Mucosa of stomach (tissue), 1 donor: ENCODE data around the gene MRPS33.
"Not testable (repeated sequence)": the region's sequence is repeated elsewhere in the genome, so short reads cannot be mapped to it uniquely, and the experiment has no call there.

ENCODE experiments used
- H3K27me3 ChIP-seq: one replicate; pipeline ENCODE4 v1.7.0; 2013; ENCODE audit warnings: mild to moderate bottlenecking, low read length; ENCODE audit not compliant: control insufficient read depth, insufficient read depth
- H3K36me3 ChIP-seq: one replicate; pipeline ENCODE4 v1.7.0; 2013; ENCODE audit warnings: low read length; ENCODE audit not compliant: control insufficient read depth, insufficient read depth
- H3K4me1 ChIP-seq: one replicate; pipeline ENCODE4 v1.7.0; 2013; ENCODE audit warnings: mild to moderate bottlenecking, low read length; ENCODE audit not compliant: control insufficient read depth, insufficient read depth
- H3K4me3 ChIP-seq: one replicate; pipeline ENCODE4 v1.7.0; 2013; ENCODE audit warnings: low read length
- H3K9ac ChIP-seq: one replicate; pipeline ENCODE4 v1.7.0; 2013; ENCODE audit warnings: mild to moderate bottlenecking, low read length, moderate library complexity
- H3K9me3 ChIP-seq: one replicate; pipeline ENCODE4 v1.7.0; 2013; ENCODE audit warnings: mild to moderate bottlenecking, low read length, moderate library complexity; ENCODE audit not compliant: control insufficient read depth
- donor health status: Pancreatic carcinoma.

MRPS33 gene

DNA sequence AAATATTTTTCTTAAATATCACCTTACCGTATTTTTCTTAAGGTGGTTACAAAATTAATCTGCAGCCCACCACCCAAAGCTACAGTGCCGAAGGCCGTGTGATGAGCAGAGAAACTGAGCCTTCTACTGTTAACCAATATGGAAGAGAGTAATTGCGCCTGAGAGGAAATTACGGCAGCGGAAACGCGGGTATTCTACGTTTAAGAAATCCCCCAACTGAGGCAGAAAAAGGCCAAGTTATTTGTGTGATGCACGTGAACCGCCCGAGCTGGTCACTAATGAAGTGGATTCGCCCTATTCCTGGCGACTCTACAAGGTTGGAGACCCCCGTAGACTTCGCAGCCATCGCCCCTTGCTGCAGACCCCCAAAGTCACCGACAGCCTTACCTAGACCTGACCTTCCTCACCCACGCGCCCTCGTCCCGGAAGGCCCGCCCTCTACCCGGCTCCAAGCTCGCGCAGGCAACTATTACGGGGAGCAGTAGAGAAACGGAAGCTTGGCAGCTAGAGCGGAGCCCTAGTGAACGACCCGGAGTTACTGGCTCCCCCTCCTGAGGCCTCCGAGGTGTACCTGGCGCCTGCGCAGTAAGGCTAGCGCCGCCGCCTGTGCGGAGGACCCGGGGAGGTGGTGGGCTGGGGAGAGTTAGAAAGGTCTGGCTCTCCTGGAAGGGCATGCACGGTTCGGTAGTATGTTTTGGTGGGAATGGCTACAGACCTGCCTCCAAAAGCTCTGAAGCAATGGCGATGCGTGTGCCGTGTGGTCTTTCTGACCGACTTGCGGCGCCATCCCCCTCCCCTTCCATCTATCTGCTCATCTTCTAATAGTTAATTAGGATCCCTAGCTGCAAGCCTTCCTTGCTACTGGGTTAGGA lies at the start of gene MRPS33:
TSS of gene MRPS33 (minus strand) at position 429 of the 872 bp plus-strand sequence. CDS start 4,319 bp downstream, outside the sequence.
- no peaks in the 10 kb centered on the region for H3K9me3 ChIP-seq
- peak within 1 kb of the TSS; percentile 56 for H3K4me3 ChIP-seq
- H3K36me3 ChIP-seq = no peaks in the 10 kb centered on the region
- H3K9ac ChIP-seq = peak within 1 kb of the TSS; percentile 79
- H3K27me3 ChIP-seq = no peaks in the 10 kb centered on the region
- H3K4me1 ChIP-seq = no peaks in the 10 kb centered on the region

DNA sequence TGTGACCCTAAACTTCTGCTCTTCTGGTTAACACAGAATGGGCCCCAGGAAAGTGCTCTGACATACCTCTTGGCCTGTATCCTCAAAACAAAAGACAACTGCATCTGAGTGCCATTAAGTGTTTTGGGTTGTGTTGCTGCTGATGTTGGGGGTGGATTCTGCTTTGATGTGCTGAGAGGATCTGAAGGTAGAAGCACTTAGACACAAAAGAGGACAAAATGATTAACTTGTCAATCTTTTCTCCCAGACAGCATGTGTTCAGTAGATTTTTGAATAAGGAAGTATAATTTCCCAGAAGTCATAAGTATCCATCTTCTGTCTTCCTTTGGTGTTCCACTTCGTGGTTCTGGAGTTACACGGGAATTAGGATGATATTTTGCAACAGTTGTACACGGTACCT lies 43.0 kb upstream of the MRPS33 start:
- Histone ChIP-seq H3K9ac (no peak overlapping the region), H3K27me3 (peaks cover 4% of the 10 kb centered on the region), H3K36me3 (no peaks in the 10 kb centered on the region)

DNA sequence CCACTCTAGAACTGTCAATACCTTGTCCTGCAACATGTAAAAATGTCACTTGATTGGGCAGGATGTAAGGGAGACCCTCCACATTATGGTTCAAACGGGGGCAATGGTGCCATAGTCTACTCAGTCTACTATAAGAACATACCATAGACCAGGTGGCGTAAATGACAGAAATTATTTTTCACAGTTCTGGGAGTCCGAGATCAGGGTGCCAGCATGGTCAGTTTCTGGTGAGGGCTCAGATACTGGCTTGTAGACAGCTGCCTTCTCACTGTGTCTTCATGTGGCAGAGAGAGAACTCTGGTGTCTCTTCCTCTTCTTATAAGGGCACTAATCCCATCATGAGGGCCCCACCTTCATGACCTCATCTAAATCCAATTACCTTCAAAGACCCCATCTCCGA lies 40.4 kb upstream of the MRPS33 start:
- Histone ChIP-seq H3K4me1 (no peaks in the 10 kb centered on the region), H3K27me3 (peaks cover 4% of the 10 kb centered on the region), H3K9me3 (no peaks in the 10 kb centered on the region), H3K4me3 (no peak overlapping the region), H3K36me3 (no peaks in the 10 kb centered on the region), H3K9ac (no peak overlapping the region)

More for the DNA sequence above, 43.0 kb upstream of the MRPS33 start:
- no peak overlapping the region for H3K4me3 ChIP-seq
- H3K4me1 ChIP-seq = no peaks in the 10 kb centered on the region
- H3K9me3 ChIP-seq = no peaks in the 10 kb centered on the region

DNA sequence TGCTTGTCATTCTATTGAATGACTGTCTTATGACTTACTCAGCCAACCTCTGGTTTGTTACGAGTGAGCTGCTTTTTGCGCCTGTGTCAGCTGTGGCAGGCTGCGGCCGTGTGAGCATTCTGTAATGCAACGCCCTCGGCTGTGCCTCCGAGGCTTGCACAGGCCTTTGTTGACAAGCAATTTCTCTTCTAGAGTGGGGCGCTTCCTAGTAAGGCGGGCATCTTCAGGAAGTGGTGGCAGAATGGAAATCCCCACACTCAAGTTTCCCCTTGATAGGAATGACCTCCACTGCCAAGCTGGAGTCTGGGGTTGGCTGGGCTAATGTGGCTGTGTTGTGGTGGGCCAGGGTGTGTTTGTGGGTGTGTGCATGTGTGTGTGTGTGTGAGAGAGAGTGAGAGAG lies 38.9 kb upstream of the MRPS33 start:
- Histone ChIP-seq H3K27me3 (peaks cover 4% of the 10 kb centered on the region), H3K4me3 (no peak overlapping the region), H3K9ac (no peak overlapping the region), H3K36me3 (no peaks in the 10 kb centered on the region), H3K9me3 (no peaks in the 10 kb centered on the region), H3K4me1 (no peaks in the 10 kb centered on the region)

DNA sequence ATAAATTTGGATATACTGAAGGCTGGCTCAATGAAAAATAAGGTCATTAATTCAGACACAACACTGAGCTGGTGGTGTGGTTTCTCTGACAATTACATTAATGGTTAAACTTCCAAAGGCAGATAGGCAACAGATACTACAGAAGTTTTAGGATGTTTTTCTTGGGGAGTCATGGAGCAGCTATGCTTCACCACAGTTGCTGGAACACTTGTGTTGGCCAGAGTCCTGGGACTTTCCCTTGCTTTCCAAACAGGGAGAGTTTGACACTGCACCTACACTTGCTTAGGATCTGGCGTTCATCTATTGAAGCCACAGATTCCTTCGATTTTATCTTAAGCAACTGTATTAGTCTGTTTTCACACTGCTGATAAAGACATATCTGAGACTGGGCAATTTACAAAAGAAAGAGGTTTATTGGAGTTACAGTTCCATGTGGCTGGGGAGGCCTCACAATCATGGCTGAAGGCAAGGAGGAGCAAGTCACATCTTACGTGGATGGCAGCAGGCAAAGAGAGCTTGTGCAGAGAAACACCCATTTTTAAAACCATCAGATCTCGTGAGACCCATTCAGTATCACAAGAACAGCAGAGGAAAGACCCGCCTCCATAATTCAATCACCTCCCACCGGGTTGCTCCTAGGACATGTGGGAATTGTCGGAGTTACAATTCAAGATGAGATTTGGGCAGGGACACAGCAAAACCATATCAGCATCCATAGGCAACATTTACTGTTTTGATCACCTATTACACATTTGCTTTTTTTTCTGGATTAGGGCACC lies 31.3 kb upstream of the MRPS33 start:
- Histone ChIP-seq H3K9ac (no peak overlapping the region), H3K4me1 (no peaks in the 10 kb centered on the region)

DNA sequence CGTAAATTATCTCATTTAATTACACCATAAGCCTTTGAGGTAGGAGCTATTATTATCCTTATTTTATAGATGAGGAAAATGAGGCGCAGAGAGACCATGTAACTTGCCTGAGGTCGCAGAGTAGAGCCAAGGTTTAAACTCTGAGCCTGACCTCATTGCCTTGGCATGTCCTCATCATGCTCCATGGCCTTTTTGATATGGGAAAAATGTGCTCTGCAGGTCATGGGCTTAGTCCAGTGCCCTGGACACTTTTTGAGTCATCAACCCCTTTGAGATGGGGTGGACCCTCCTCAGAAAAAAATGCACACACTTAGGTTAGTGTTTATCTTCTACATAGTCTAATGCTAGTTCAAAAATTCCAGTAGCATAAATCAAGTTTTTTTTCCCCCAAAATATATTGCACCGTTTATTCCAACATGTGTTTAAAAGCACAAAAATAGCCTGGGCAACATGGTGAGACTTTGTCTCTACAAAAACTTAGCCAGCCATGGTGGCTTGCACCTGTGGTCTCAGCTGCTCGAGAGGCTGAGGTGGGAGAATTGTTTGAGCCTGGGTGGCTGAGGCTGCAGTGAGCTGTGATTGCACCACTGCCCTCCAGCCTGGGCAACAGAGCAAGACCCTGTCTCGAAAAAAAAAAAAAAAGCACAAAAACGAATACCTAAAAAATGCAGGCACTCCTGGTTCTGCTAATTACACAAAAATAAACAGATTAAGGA lies 30.5 kb upstream of the MRPS33 start:
- no peaks in the 10 kb centered on the region for H3K9me3 ChIP-seq
- H3K27me3 ChIP-seq = no peaks in the 10 kb centered on the region
- H3K36me3 ChIP-seq = no peaks in the 10 kb centered on the region
- H3K4me3 ChIP-seq = no peak overlapping the region
- H3K4me1 ChIP-seq = no peaks in the 10 kb centered on the region
- no peak overlapping the region for H3K9ac ChIP-seq

More for the DNA sequence above, 31.3 kb upstream of the MRPS33 start:
- H3K36me3 ChIP-seq = no peaks in the 10 kb centered on the region
- H3K9me3 ChIP-seq = no peaks in the 10 kb centered on the region
- H3K27me3 ChIP-seq = no peaks in the 10 kb centered on the region
- no peak overlapping the region for H3K4me3 ChIP-seq

DNA sequence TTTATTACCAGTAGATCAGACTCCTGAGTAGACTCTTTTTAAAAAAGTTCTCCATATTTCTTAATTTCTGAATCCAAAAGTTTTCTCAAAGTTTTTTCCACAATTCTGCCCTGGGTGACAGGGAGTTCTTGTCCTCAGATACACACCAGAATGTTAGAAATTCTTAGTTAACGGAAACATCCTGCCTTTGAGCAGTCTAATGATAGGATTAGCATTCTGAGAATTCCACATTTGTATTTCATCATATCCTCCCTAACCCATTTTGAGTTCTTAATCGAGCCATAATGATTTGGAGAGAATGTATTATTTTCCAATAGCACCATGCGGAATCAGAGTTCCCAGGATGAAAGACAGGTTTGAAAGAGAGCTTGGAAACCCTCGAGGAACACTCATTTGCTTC lies 28.9 kb upstream of the MRPS33 start:
- Histone ChIP-seq H3K36me3 (no peaks in the 10 kb centered on the region), H3K9ac (no peak overlapping the region), H3K4me3 (no peak overlapping the region), H3K27me3 (no peaks in the 10 kb centered on the region), H3K4me1 (no peaks in the 10 kb centered on the region), H3K9me3 (no peaks in the 10 kb centered on the region)

DNA sequence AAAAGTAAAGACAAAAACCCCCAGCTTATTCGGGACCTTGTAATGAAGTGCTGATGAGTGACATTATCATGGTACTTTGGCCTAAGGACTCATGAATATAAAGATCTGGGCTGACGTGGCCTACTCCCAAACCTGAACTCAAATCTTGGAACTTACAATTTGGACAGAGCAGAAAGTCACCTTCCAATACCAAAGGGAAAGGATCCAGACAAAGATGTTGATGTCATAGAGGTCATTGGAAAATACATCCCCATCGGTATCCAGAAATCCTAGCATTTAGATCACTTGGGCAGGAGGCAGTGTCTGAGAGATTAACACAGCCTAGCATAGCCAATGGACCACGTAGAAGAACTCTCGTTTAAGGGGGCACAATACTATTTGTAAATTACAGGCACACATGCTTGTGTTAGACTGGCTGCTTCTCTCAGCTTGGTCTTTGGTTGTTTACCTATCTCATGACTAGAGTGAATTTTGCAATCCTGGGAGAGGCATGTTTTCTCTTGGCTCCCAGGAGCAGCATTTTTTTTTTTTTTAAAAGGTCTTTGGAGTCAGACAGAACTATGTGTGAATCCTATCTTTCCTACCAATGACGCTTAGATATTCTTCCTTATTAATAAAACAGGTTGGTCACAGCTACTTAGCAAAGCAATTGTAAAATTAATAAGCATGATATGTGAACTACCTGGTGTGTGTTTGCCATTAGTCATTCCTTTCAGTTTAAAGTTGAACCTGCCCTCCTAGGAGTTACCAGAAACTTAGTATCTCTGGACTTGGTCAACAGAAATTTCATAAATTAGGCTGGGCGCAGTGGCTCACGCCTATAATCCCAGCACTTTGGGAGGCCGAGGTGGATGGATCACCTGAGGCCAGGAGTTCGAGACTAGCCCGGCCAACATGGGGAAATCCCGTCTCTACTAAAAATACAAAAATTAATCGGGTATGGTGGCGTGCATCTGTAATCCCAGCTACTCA lies 27.8 kb upstream of the MRPS33 start:
- H3K27me3 ChIP-seq = no peaks in the 10 kb centered on the region
- H3K9me3 ChIP-seq = no peaks in the 10 kb centered on the region
- no peaks in the 10 kb centered on the region for H3K4me1 ChIP-seq
- no peak overlapping the region for H3K4me3 ChIP-seq
- no peak overlapping the region for H3K9ac ChIP-seq
- no peaks in the 10 kb centered on the region for H3K36me3 ChIP-seq

DNA sequence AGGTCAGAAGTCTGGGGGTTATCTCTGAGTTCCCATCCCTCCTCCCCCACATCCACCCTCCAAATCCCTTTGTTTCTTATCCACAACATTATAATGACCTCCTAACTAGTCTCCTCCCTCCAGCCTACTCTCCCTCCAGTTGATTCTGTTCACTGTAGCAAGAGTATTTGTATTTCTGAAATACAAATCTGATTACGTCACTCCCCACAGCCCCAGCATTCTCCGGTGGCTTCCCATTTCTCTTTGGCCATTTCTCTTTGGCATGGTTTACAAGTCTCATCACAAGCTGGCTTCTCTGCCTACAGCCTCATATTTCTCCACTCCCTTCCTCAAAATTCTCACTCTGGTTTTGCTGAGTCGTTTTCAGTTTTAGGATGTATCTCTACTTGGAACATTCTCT lies 24.6 kb upstream of the MRPS33 start:
- no peaks in the 10 kb centered on the region for H3K9me3 ChIP-seq
- H3K27me3 ChIP-seq = no peaks in the 10 kb centered on the region
- H3K9ac ChIP-seq = no peak overlapping the region
- no peaks in the 10 kb centered on the region for H3K36me3 ChIP-seq
- H3K4me1 ChIP-seq = no peaks in the 10 kb centered on the region
- no peak overlapping the region for H3K4me3 ChIP-seq

DNA sequence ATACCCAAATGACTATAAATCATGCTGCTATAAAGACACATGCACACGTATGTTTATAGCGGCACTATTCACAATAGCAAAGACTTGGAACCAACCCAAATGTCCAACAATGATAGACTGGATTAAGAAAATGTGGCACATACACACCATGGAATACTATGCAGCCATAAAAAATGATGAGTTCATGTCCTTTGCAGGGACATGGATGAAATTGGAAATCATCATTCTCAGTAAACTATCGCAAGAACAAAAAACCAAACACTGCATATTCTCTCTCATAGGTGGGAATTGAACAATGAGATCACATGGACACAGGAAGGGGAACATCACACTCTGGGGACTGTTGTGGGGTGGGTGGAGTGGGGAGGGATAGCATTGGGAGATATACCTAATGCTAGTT lies 23.3 kb upstream of the MRPS33 start:
- H3K4me1 ChIP-seq, H3K36me3 ChIP-seq, H3K27me3 ChIP-seq, H3K9ac ChIP-seq, H3K4me3 ChIP-seq, H3K9me3 ChIP-seq: not testable (repeated sequence)
